Measurements from ENCODE around the gene FATE1.

DNA sequence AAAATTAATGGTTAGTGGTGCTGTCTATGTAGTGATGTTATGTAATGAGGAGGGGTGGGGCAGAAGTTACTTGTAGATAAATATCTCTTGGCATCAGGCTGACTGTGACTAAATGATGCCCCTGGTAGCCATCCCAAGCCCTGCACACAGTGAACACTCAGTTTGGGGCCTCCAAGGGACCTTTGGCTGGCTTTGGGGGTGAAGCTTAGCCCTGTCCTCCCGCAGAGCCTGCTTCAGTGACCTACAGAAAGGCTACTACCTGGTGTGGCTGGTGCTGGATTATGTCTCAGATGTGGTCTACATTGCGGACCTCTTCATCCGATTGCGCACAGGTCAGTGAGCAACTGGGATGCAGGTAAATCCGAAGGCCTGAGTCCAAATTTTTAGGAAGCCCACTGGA lies 26.5 kb downstream of the FATE1 start:
- TF ChIP-seq, protein P1, sequence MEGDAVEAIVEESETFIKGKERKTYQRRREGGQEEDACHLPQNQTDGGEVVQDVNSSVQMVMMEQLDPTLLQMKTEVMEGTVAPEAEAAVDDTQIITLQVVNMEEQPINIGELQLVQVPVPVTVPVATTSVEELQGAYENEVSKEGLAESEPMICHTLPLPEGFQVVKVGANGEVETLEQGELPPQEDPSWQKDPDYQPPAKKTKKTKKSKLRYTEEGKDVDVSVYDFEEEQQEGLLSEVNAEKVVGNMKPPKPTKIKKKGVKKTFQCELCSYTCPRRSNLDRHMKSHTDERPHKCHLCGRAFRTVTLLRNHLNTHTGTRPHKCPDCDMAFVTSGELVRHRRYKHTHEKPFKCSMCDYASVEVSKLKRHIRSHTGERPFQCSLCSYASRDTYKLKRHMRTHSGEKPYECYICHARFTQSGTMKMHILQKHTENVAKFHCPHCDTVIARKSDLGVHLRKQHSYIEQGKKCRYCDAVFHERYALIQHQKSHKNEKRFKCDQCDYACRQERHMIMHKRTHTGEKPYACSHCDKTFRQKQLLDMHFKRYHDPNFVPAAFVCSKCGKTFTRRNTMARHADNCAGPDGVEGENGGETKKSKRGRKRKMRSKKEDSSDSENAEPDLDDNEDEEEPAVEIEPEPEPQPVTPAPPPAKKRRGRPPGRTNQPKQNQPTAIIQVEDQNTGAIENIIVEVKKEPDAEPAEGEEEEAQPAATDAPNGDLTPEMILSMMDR (conservative IDR thresholded peaks at IDR 0.05; ENCODE audit: low read depth, low read length), result no peak
- no peak for TF ChIP-seq EZH2 (IDR thresholded peaks at IDR 0.05; ENCODE audit: borderline replicate concordance, low read depth, low read length, poor library complexity, severe bottlenecking)
